Transverse colon (tissue), 4 donors: Measurements from ENCODE around the gene C11orf21. TPM values are rescaled to one million over a fixed set of nuclear protein-coding genes. Genes with fewer than 3 reads are reported as not detected.

Experiments
- DNase-seq: peaks from one replicate; pipeline ENCODE4 v3.0.0-alpha.2; 2019
- H3K27ac ChIP-seq, 4 donors: fragments of 200-600 bp; sonication (generic); 2 replicates each; pipeline ENCODE4 v1.5.1; 2016 to 2018; ENCODE audit warnings: inconsistent platforms in 4 of 4
- H3K27me3 ChIP-seq: fragments of 200-600 bp; sonication (generic); 2 replicates; pipeline ENCODE4 v1.5.1; 2017; ENCODE audit warnings: inconsistent platforms
- H3K36me3 ChIP-seq, 4 donors: fragments of 200-600 bp; sonication (generic); 2 replicates each; pipeline ENCODE4 v1.5.1; 2017 to 2019; ENCODE audit warnings: inconsistent platforms in 4 of 4
- H3K4me1 ChIP-seq, 4 donors: fragments of 200-600 bp; sonication (generic); 2 replicates each; pipeline ENCODE4 v1.5.1; 2017 to 2020; ENCODE audit warnings: inconsistent platforms in 4 of 4
- H3K4me3 ChIP-seq, 4 donors: fragments of 200-600 bp; sonication (generic); 1 replicate in 1 of 4; 2 replicates in 3 of 4; pipeline versions ENCODE4 v1.5.1 to v1.6.1; 2017 to 2019; ENCODE audit warnings: inconsistent platforms in 4 of 4
- H3K9me3 ChIP-seq, 2 donors: fragments of 200-600 bp; sonication (generic); 2 replicates each; pipeline ENCODE4 v1.5.1; 2017 to 2019; ENCODE audit warnings: inconsistent platforms in 2 of 2
- CTCF ChIP-seq, 5 experiments: fragments of 200-600 bp in 3 of 5; fragments of 450-650 bp in 2 of 5; sonication (generic) in 3 of 5; IDR thresholded peaks; 1 replicate in 2 of 5; 2 replicates in 3 of 5; pipeline ENCODE4 v1.5.1; 2016 to 2017; ENCODE audit warnings: antibody characterized with exemption in 5 of 5, inconsistent platforms in 3 of 5, mild to moderate bottlenecking in 2 of 5, moderate library complexity in 1 of 5
- EP300 ChIP-seq: sonication (generic); formaldehyde crosslinking; IDR thresholded peaks from one replicate; pipeline ENCODE4 v1.6.1; 2017; ENCODE audit warnings: antibody characterized with exemption, low read depth
- POLR2A ChIP-seq: fragments of 450-650 bp; IDR thresholded peaks from one replicate; pipeline ENCODE4 v1.6.1; 2016; ENCODE audit warnings: antibody characterized with exemption, mild to moderate bottlenecking, moderate library complexity
- POLR2AphosphoS5 ChIP-seq, 3 donors: sonication (generic); formaldehyde crosslinking; IDR thresholded peaks; one replicate each; pipeline ENCODE4 v1.6.1; 2016; ENCODE audit warnings: antibody characterized with exemption in 3 of 3
- WGBS, 2 donors: methylation state at CpG; one replicate each; pipeline ENCODE4 v1.1.5; 2018; ENCODE audit warnings: low coverage in 1 of 2; 5-methylcytosine and 5-hydroxymethylcytosine counted together
- in situ Hi-C, 4 donors: fragments of 200-750 bp; cut with MboI; loops; one replicate each; pipeline versions ENCODE4 v1.15.0 to v1.15.1; 2017; ENCODE audit warnings: low sequenced_read_pairs in 3 of 4, low pct_ligation_motif_present in 1 of 4, low pct_unique_long_range_greater_than_20kb in 1 of 4
- intact Hi-C: fragments of 100-400 bp; cut with DNase I; formaldehyde crosslinking; loops from one replicate; pipeline ENCODE4 v1.15.1; 2023; ENCODE audit warnings: low total_unique reads
- total RNA-seq, 4 donors: library from RNA; depleted of rRNA; stranded (reverse); fragments of >200 nt; gene quantifications; one replicate each; pipeline ENCODE4 v1.1.0, GENCODE V29; 2016

C11orf21 gene
- total RNA-seq, 4 donors from 2014 or later, result 0.27 TPM; not detected in 3

DNA sequence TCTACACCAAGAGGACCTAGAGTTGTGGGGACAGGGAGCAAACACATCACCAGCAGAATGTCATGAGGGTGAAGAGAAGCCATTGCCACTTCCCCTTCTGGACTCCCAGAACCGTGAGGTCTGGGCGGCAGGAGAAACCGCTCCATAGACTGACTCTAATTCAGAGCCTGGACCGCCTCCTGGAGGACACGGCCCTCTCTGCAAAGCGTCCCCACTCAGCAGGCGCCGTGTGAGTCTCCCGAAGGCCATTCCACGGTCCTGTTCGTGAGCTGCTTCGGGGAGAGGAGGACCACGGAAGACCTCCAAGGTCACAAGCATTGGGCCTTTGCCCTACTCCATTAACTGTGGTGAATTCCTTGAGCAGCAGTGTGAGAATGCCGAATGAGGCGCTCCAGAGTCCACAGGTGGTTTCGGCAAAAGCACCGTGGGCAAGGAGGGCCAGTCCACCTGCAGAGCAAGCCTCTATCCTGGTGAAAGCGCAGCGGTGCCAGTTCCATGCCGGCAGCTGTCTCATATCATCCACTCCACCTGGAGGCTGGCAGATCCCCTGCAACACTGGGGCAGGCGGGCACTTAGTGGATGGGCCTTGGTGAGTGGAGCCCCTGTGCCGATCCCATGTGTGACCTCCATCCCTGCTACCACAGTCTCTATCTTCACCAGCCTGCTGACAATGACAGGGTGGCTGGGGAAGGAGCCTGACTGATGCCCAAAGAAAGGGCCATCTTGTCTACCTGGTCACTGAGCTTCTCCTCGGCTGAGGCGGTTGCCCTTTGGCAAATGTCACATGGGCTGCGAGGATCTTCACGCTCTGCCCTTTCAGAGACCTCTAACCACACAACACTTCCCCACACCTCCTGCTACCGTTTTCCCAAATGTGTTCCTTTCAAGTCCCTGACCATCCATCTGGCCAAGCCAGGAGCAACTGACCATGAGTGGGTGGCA, 7.5 kb downstream of the C11orf21 start:
- H3K27ac ChIP-seq, result no peak overlapping the region
- H3K4me1 ChIP-seq, result no peaks in the 10 kb centered on the region
- peaks cover 14% of the 10 kb centered on the region for H3K27me3 ChIP-seq
- no peak for DNase-seq
- 73% methylated on average over 6 to 27 of the region's 27 CpGs for WGBS, 2 donors
- no peaks in the 10 kb centered on the region for H3K36me3 ChIP-seq
- TF ChIP-seq POLR2A (no peak), POLR2AphosphoS5 (IDR thresholded peaks at IDR 0.05) (no peak), EP300 (no peak), CTCF (IDR thresholded peaks at IDR 0.05) (no peak)
- H3K9me3 ChIP-seq, result no peaks in the 10 kb centered on the region
- intact Hi-C loops, result no loop called here
- no peak overlapping the region for H3K4me3 ChIP-seq
- in situ Hi-C loops, result loop anchor here in 3 of 4 donors (10.0 to 25.0 kb wide), 4 partner anchors 89 to 131 kb away; no protein-coding TSS in a partner anchor

DNA sequence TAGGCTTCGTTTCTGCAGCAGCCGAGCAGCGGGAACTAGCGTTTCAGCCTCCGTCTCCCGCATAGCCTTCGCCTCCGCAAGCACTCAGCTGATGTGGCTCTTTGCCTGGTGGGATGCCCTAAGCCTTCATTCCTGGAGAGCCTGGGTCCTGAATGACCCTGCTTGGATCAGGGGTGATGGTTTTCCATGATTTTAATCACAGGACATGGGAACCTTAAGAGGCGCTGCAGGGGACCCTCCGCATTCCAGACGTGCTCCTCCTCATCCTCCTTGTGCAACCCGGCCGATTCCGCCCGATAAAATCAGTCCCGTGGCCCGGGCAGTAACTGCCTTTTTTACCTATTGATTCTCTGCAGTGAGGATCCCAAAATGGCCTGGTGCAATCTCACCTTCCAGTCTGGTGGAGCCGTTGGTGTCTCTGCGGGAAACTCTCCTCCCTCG, 8.2 kb downstream of the C11orf21 start:
- Histone ChIP-seq H3K4me1 (no peaks in the 10 kb centered on the region), H3K36me3 (no peaks in the 10 kb centered on the region), H3K27me3 (peaks cover 14% of the 10 kb centered on the region), H3K9me3 (no peaks in the 10 kb centered on the region), H3K4me3 (no peak overlapping the region), H3K27ac (no peak overlapping the region)
- peak; percentile 1 for DNase-seq
- intact Hi-C loops (no loop called here), in situ Hi-C loops (loop anchor here in 3 of 4 donors (10.0 to 25.0 kb wide), 4 partner anchors 89 to 131 kb away; no protein-coding TSS in a partner anchor)
- WGBS, 2 donors, result 82% methylated on average over 20 of the region's 20 CpGs; no CpG with 5 or more reads in 1 of the 2 donors
- TF ChIP-seq POLR2A (no peak), EP300 (no peak), CTCF (IDR thresholded peaks at IDR 0.05) (no peak), POLR2AphosphoS5 (IDR thresholded peaks at IDR 0.05) (no peak)

DNA sequence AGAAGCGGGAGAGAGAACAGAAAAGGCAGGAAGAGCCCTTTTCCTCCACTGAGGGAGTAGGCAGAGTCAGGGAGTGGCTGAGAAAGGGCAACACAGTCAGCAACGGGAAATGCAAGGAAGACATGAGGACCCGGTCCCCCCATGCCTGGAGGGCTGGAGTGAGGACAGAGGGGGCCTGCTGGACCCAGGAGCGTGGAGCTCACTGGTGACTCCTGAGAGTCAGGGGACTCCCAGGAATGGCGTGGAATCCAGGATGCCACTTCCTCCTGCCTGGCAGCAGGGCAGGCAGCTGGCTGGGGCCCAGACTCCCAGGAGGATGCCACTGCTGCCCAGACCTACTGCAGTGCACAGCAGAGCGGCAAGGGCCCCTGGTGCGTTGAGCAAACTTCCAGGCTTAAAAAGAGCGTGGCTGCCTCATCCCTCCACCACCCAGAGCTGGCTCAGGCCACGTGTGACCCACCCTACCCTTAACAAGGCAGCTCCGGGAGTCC, 11.3 kb downstream of the C11orf21 start:
- H3K36me3 ChIP-seq, result no peaks in the 10 kb centered on the region
- DNase-seq, result no peak
- WGBS, 2 donors, result 26 to 37% methylated on average over 3 to 10 of the region's 10 CpGs
- no peak overlapping the region for H3K4me3 ChIP-seq
- intact Hi-C loops (no loop called here), in situ Hi-C loops (loop anchor here in 3 of 4 donors (10.0 to 25.0 kb wide), 4 partner anchors 86 to 134 kb away; no protein-coding TSS in a partner anchor)
- H3K27ac ChIP-seq, result no peak overlapping the region
- H3K27me3 ChIP-seq, result peaks cover 14% of the 10 kb centered on the region
- no peaks in the 10 kb centered on the region for H3K4me1 ChIP-seq
- no peaks in the 10 kb centered on the region for H3K9me3 ChIP-seq
- no peak for TF ChIP-seq EP300
- TF ChIP-seq CTCF (IDR thresholded peaks at IDR 0.05), result no peak
- no peak for TF ChIP-seq POLR2A

GRCh38 chr11:2289859-2290258, 11.9 kb downstream of the C11orf21 start:
- no peak for DNase-seq
- no peaks in the 10 kb centered on the region for H3K36me3 ChIP-seq
- no peak overlapping the region for H3K27ac ChIP-seq
- H3K27me3 ChIP-seq, result peaks cover 18% of the 10 kb centered on the region
- in situ Hi-C loops, result loop anchor here in 3 of 4 donors (10.0 to 25.0 kb wide), 4 partner anchors 85 to 135 kb away; no protein-coding TSS in a partner anchor
- H3K4me3 ChIP-seq, result no peak overlapping the region
- H3K4me1 ChIP-seq, result no peaks in the 10 kb centered on the region
- TF ChIP-seq CTCF (IDR thresholded peaks at IDR 0.05), result no peak
- no peak for TF ChIP-seq POLR2AphosphoS5 (IDR thresholded peaks at IDR 0.05)
- TF ChIP-seq EP300, result no peak
- no peak for TF ChIP-seq POLR2A
- 59 to 73% methylated on average over 8 to 10 of the region's 10 CpGs for WGBS, 2 donors
- intact Hi-C loops, result no loop called here
- H3K9me3 ChIP-seq, result no peaks in the 10 kb centered on the region
